ENCODE results near the gene AMOTL2. TPM values are rescaled to one million over a fixed set of nuclear protein-coding genes. Genes with fewer than 3 reads are reported as not detected.

Gene AMOTL2
- polyA plus RNA-seq, 1 of the 3 experiments (the other 2 are of a cell fraction): 185 TPM

DNA sequence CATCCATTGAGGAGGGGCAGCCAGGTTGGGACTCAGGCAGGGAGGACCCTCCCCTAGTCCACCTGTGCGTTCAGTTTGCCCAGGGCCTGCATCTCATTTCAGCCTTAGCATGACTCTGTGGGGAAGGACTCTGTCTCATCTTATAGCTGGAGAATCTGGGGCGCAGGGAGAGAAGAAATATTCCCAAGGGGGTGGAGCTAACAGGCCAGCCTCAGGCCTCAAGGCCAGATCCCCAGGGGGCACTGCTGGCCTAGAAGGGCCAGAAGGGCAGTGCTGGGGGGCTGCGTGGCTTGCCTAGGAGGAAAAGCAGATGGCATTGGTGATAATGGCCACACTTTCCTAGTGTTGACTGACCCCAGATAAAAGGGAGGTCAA, 10.9 kb downstream of the AMOTL2 start (continued):
- TF ChIP-seq TEAD4 (IDR thresholded peaks at IDR 0.05; ENCODE audit: borderline replicate concordance, insufficient read depth): no peak
- no peak for TF ChIP-seq TCF12 (IDR thresholded peaks at IDR 0.05)
- TF ChIP-seq RXRA (IDR thresholded peaks at IDR 0.05; ENCODE audit: borderline replicate concordance, low read depth): no peak

- peaks cover 20 to 90% of the 10 kb centered on the region in 2 experiments; a peak in 3 of 4 replicates for H3K4me1 ChIP-seq (ENCODE audit: control insufficient read depth in 1 of 2, insufficient read depth in 2 of 2, low read depth in 1 of 2, low read length in 1 of 2)
- H3K36me3 ChIP-seq (replicated peaks in 1 of 2; ENCODE audit: control insufficient read depth in 1 of 2, insufficient read depth in 2 of 2, low read length in 1 of 2): peaks cover 76 to 81% of the 10 kb centered on the region in 2 experiments
- H3K27ac ChIP-seq (ENCODE audit: low read depth in 2 of 2, low read length in 1 of 2): peak overlapping the region; percentile 56 to 99; a peak in 3 of 4 replicates
- H2AFZ ChIP-seq (ENCODE audit: low read depth): no peak overlapping the region
- peaks cover 58% of the 10 kb centered on the region for H3K79me2 ChIP-seq (ENCODE audit: insufficient read depth)
- TF ChIP-seq JUND (IDR thresholded peaks at IDR 0.05) (no peak), NFIC (IDR thresholded peaks at IDR 0.05; ENCODE audit: borderline replicate concordance) (no peak), MEF2A (IDR thresholded peaks at IDR 0.05; ENCODE audit: borderline replicate concordance, low read depth) (no peak), RAD21 (IDR thresholded peaks at IDR 0.05; ENCODE audit: low read length) (no peak), RCOR1 (IDR thresholded peaks at IDR 0.05; ENCODE audit: low read length) (no peak), IRF3 (IDR thresholded peaks at IDR 0.05; ENCODE audit: low read depth, low read length) (no peak), FOXM1 (IDR thresholded peaks at IDR 0.05; ENCODE audit: low read depth) (no peak), ZBTB33 (IDR thresholded peaks at IDR 0.05; ENCODE audit: borderline replicate concordance, low read depth) (no peak), MXI1 (IDR thresholded peaks at IDR 0.05; ENCODE audit: low read depth, low read length) (no peak), SIN3A (IDR thresholded peaks at IDR 0.05; ENCODE audit: borderline replicate concordance, low read depth, low read length) (no peak), RXRA (IDR thresholded peaks at IDR 0.05; ENCODE audit: borderline replicate concordance, low read depth) (no peak), RFX5 (IDR thresholded peaks at IDR 0.05; ENCODE audit: low read length) (no peak), TAF1 (IDR thresholded peaks at IDR 0.05; ENCODE audit: borderline replicate concordance, low read depth, low read length) (no peak), YY1 (IDR thresholded peaks at IDR 0.05; ENCODE audit: low read depth) (no peak)
- TF ChIP-seq, protein P1, sequence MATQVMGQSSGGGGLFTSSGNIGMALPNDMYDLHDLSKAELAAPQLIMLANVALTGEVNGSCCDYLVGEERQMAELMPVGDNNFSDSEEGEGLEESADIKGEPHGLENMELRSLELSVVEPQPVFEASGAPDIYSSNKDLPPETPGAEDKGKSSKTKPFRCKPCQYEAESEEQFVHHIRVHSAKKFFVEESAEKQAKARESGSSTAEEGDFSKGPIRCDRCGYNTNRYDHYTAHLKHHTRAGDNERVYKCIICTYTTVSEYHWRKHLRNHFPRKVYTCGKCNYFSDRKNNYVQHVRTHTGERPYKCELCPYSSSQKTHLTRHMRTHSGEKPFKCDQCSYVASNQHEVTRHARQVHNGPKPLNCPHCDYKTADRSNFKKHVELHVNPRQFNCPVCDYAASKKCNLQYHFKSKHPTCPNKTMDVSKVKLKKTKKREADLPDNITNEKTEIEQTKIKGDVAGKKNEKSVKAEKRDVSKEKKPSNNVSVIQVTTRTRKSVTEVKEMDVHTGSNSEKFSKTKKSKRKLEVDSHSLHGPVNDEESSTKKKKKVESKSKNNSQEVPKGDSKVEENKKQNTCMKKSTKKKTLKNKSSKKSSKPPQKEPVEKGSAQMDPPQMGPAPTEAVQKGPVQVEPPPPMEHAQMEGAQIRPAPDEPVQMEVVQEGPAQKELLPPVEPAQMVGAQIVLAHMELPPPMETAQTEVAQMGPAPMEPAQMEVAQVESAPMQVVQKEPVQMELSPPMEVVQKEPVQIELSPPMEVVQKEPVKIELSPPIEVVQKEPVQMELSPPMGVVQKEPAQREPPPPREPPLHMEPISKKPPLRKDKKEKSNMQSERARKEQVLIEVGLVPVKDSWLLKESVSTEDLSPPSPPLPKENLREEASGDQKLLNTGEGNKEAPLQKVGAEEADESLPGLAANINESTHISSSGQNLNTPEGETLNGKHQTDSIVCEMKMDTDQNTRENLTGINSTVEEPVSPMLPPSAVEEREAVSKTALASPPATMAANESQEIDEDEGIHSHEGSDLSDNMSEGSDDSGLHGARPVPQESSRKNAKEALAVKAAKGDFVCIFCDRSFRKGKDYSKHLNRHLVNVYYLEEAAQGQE (IDR thresholded peaks at IDR 0.05; ENCODE audit: low read depth, low read length): no peak
- CTCF ChIA-PET: interaction anchor here (1.2 to 2.1 kb wide), 7 partner anchors 9 to 111 kb away, joined by 3 to 13 read pairs (median 5); no protein-coding TSS in a partner anchor
- peaks cover 92% of the 10 kb centered on the region for H3F3A ChIP-seq (replicated peaks; ENCODE audit: insufficient read depth)
- H3K4me2 ChIP-seq: peak overlapping the region; percentile 72
- peak overlapping the region; percentile 81 for H3K9ac ChIP-seq
- no peaks in the 10 kb centered on the region for H3K9me3 ChIP-seq
- no peak for DNase-seq
- H3K27me3 ChIP-seq (ENCODE audit: insufficient read depth): no peaks in the 10 kb centered on the region
- POLR2A ChIA-PET: interaction anchor here (1.8 kb wide), 1 partner anchor 11 kb away, joined by 6 read pairs; the partner anchor contains the start of gene AMOTL2
- 93% methylated on average over 5 of the region's 6 CpGs for WGBS (ENCODE audit: low lambda C conversion rate)
- no peak overlapping the region for H3K4me3 ChIP-seq (ENCODE audit: low read depth in 2 of 2, low read length in 1 of 2)
- H4K20me1 ChIP-seq (ENCODE audit: insufficient read depth): peaks cover 18% of the 10 kb centered on the region
- no peaks in the 10 kb centered on the region for H3K9me2 ChIP-seq
These were observed 11.4 kb downstream of the AMOTL2 start for GRCh38 chr3:134362670-134363380.

Measured in SK-N-SH (cell line).